Head of caudate nucleus (tissue), 42 donors: ENCODE measurements around the gene C2orf74.
"Not testable (repeated sequence)": the region's sequence is repeated elsewhere in the genome, so short reads cannot be mapped to it uniquely, and the experiment has no call there.

Experiments used
- DNase-seq, 42 donors: peaks; one replicate each; pipeline versions ENCODE4 v3.0.0 to v3.0.0-alpha.2; 2020 to 2021; ENCODE audit warnings: mixed read lengths in 7 of 42
- intact Hi-C: fragments of 100-400 bp; cut with DNase I; formaldehyde crosslinking; loops from one replicate; pipeline ENCODE4 v1.15.0; 2022

C2orf74 gene

GRCh38 chr2:61161888-61162287 is at the start of gene C2orf74:
C2orf74 (plus strand) TSS chr2:61162188; CDS start chr2:61162515, 327 bp downstream.
- intact Hi-C loops, result no loop called here
- DNase-seq, result no peak

GRCh38 chr2:61114147-61114546 is 47.8 kb upstream of the C2orf74 start:
- intact Hi-C loops, result no loop called here
- DNase-seq, result no peak

GRCh38 chr2:61116302-61116701 is 45.7 kb upstream of the C2orf74 start:
- intact Hi-C loops, result no loop called here
- no peak for DNase-seq

GRCh38 chr2:61117534-61117933 is 44.5 kb upstream of the C2orf74 start:
- DNase-seq, result no peak
- intact Hi-C loops, result no loop called here

DNA sequence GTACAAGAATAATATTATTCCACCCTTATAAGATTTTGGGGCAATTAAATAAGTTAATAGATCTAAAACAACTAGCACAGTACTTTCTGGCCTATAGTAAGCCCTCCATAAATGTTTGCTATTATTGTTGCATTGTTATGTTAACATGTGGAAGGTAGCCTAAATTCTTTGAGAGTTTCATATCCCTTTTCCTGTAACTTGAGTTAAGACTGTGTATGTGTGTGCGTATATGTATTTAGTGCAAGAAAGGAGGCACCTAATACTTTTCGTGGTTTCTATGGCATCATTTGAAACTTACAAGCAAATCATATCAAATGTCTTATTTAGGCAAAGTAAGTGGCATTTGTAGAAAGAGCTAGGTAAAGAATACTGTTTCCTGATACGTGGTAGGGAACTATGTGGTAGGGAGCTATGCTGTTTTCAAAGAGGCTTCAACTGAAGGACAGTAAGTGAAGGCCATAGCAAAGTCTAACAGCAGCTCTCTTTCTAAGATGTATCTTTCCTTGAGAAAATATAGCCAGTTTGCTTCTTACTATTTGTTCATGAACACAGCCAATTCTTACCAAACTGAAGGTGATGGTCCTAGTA is 36.8 kb upstream of the C2orf74 start:
- no peak for DNase-seq
- intact Hi-C loops, result no loop called here

GRCh38 chr2:61125798-61126197 is 36.2 kb upstream of the C2orf74 start:
- intact Hi-C loops, result no loop called here
- DNase-seq, result no peak

DNA sequence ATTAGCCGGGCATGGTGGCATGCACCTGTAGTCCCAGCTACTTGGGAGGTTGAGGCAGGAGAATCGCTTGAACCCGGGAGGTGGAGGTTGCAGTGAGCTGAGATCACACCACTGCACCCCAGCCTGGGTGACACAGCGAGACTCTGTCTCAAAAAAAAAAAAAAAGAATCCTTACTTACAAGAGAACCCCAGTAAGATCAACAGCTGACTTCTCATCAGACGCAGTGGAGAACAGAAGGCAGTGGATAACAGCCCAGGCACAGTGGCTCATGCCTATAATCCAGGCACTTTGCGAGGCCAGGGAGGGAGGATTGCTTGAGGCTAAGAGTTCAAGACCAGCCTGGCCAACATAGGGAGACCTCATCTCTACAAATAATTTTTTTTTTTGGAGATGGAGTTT is 33.9 kb upstream of the C2orf74 start:
- intact Hi-C loops, DNase-seq: not testable (repeated sequence)

DNA sequence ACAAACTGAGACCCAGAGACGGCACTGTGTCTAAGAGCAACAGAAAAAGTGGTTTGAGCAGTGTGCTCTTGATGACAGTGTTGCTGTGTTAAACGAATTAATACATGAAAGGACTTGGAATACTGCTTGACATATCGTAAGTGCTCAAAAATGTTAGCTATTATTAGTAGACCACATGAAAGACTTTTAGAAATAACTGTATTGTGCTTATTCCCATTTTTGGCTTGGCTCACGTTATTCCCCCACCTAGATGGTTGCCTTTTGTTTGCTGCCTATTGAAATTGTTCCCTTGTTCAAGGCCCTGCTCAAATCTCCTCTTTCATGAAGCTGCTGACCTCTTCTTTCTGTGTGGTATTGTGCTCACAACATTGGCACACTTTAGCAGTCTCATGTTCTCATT is 27.8 kb upstream of the C2orf74 start:
- intact Hi-C loops, result no loop called here
- DNase-seq, result no peak

GRCh38 chr2:61135510-61135909 is 26.5 kb upstream of the C2orf74 start:
- DNase-seq, result peak in 24 of 42 donors; percentile 12 to 67 (median 40)
- intact Hi-C loops, result no loop called here

DNA sequence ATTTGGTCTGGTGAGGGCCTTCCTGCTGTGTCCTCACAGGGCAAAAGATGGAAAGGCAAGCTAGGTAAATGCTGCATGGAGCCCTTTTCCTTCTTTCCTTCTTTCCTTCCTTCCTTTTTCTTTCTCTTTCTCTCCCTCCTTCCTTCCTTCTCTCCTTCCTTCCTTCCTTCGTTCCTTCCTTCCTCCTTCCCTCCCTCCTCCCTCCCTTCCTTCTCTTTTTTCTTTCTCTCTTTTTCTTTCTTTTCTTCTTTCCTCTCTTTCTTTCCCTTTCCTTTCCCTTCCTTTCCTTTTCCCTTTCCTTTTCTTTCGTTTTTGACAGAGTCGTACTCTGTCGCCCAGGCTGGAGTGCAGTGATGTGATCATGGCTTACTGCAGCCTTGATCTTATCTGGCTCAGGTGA is 23.1 kb upstream of the C2orf74 start:
- intact Hi-C loops, result no loop called here
- DNase-seq, result no peak

DNA sequence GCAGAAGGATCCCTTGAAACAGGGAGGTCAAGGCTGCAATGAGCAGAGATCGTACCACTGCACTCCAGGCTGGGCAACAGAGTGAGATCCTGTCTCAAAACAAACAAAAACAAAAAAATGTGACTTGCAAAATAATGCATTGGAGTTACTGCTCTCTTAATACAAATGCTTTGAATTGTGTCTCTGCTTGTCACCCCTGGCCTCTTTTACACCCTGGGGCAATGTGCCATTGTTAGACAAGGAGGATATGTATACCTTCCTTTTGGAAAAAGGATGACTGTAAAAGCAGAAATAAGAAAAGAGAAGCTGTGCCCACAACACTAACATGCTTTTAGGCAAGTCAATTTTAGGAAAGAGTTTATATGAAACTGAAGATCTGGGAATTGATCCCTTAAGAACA is 20.8 kb upstream of the C2orf74 start:
- no peak for DNase-seq
- intact Hi-C loops, result loop anchor here (10.0 kb wide), 1 partner anchor 394 kb away; the partner anchor contains the start of gene XPO1

- DNase-seq, result peak; percentile 81 to 96 (median 90)
- intact Hi-C loops, result loop anchor here (10.0 kb wide), 1 partner anchor 390 kb away; the partner anchor contains the start of gene XPO1
Observed at GRCh38 chr2:61144697-61145268, 17.2 kb upstream of the C2orf74 start.

GRCh38 chr2:61145990-61146389 is 16.0 kb upstream of the C2orf74 start:
- intact Hi-C loops, result loop anchor here (10.0 kb wide), 1 partner anchor 389 kb away; the partner anchor contains the start of gene XPO1
- DNase-seq, result no peak

GRCh38 chr2:61148091-61148490 is 13.9 kb upstream of the C2orf74 start:
- intact Hi-C loops, result loop anchor here (10.0 kb wide), 1 partner anchor 387 kb away; the partner anchor contains the start of gene XPO1
- DNase-seq, result peak in 1 of 42 donors; percentile 23

DNA sequence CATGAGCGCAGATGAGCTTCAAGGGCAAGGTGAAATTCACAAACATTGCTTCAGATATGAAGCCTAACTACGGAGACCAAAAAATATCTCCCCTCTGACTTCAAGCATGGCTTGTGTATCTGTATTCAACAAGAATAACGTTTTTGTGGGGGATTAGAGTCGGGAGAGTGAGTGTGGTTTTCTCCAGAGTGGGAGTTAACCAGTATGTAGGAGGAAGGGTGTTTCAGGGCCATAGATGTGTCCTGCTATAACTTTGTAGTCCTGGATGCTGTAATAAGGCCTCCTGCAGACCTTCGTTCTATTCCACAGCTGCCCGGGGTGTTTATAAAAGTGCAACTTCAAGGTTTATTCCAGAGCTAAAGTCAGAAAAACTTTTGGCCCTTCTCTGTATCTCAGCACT is 12.9 kb upstream of the C2orf74 start:
- DNase-seq, result no peak
- intact Hi-C loops, result loop anchor here (10.0 kb wide), 1 partner anchor 386 kb away; the partner anchor contains the start of gene XPO1

- no peak for DNase-seq
- intact Hi-C loops, result no loop called here
Observed at GRCh38 chr2:61151436-61151835, 10.6 kb upstream of the C2orf74 start.

- peak in 1 of 42 donors; percentile 2 for DNase-seq
- intact Hi-C loops, result no loop called here
Observed at GRCh38 chr2:61157371-61158003, 4.5 kb upstream of the C2orf74 start.

GRCh38 chr2:61158356-61158955 is 3.5 kb upstream of the C2orf74 start:
- peak in 1 of 42 donors; percentile 5 for DNase-seq
- intact Hi-C loops, result no loop called here

GRCh38 chr2:61162721-61163120 is 733 bp downstream of the C2orf74 start:
- intact Hi-C loops, result no loop called here

DNA sequence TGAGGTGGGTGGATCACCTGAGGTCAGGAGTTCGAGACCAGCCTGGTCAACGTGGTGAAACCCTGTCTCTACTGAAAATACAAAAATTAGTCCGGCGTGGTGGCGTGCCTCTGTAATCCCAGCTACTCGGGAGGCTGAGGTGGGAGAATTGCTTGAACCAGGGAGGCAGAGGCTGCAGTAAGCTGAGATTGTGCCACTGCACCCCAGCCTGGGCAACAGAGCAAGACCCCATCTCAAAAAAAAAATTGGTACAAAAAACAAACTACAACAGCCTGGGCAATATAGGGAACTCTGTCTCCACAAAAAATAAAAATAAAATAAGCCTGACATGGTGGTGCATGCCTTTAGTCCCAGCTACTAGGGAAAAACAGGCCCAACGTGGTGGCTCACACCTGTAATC is 3.1 kb downstream of the C2orf74 start:
- intact Hi-C loops, DNase-seq: not testable (repeated sequence)

More at GRCh38 chr2:61162721-61163120, 733 bp downstream of the C2orf74 start:
- no peak for DNase-seq
